SK-N-SH (cell line): ENCODE measurements around the gene HYCC1.

Experiments
- CTCF ChIP-seq: fragments of 200-600 bp; sonication (generic); IDR thresholded peaks from 2 replicates; pipeline ENCODE4 v1.6.1; 2017; ENCODE audit warnings: antibody characterized with exemption, mild to moderate bottlenecking, moderate library complexity
- EP300 ChIP-seq, 2 experiments: IDR thresholded peaks; 2 replicates each; pipeline versions ENCODE4 v1.4.0 to v1.6.1; 2012; ENCODE audit warnings: borderline replicate concordance in 1 of 2, low read depth in 1 of 2, low read length in 1 of 2
- MEF2A ChIP-seq: IDR thresholded peaks from 2 replicates; pipeline ENCODE4 v1.4.0; 2012; ENCODE audit warnings: low read depth, borderline replicate concordance
- RAD21 ChIP-seq: IDR thresholded peaks from 2 replicates; pipeline ENCODE4 v1.6.1; 2012; ENCODE audit warnings: mild to moderate bottlenecking, low read length
- REST ChIP-seq: IDR thresholded peaks from 2 replicates; pipeline ENCODE4 v1.6.1; 2012; ENCODE audit warnings: mild to moderate bottlenecking, low read depth, low read length, moderate library complexity

- no peak for TF ChIP-seq EP300 (IDR thresholded peaks at IDR 0.05; ENCODE audit: borderline replicate concordance in 1 of 2, low read depth in 1 of 2, low read length in 1 of 2)
- no peak for TF ChIP-seq RAD21
- no peak for TF ChIP-seq CTCF
- no peak for TF ChIP-seq MEF2A
- TF ChIP-seq REST = no peak
Measured at GRCh38 chr7:23016345-23017253, 2.7 kb upstream of the HYCC1 start.
